WTC11 (cell line): ENCODE data around the gene SOCS4. TPM values are rescaled to one million over a fixed set of nuclear protein-coding genes. Genes with fewer than 3 reads are reported as not detected.
A peak's percentile ranks its signal among the peaks of the same experiment; 100 is the strongest.

ENCODE experiments used
- ATAC-seq: fragments of 200-7000 bp; cut with Tn5 transposase; 2 replicates; pipeline ENCODE4 v1.10.0; 2021; ENCODE audit warnings: mild to moderate bottlenecking, moderate library complexity
- CTCF ChIA-PET: fragments of 300-600 bp; sonication (Branson Sonifier 250); formaldehyde crosslinking; loops from one replicate; lab custom pipeline; 2021; ENCODE audit warnings: antibody characterized with exemption; lab: Charles Lee
- POLR2A ChIA-PET: fragments of 350-600 bp; sonication (Branson Sonifier 250); formaldehyde crosslinking; loops from one replicate; lab custom pipeline; 2021; ENCODE audit warnings: antibody characterized with exemption; lab: Charles Lee
- DNase-seq: peaks from one replicate; pipeline ENCODE4 v3.0.0; 2021; ENCODE audit warnings: low spot score
- H3K27ac Mint-ChIP-seq: 2 replicates; pipeline ENCODE4 v1.8.0; 2021; ENCODE audit warnings: mixed read lengths
- H3K27me3 Mint-ChIP-seq: 2 replicates; pipeline ENCODE4 v1.8.0; 2021; ENCODE audit warnings: low read depth, mild to moderate bottlenecking, moderate library complexity, mixed read lengths
- H3K36me3 Mint-ChIP-seq: 2 replicates; pipeline ENCODE4 v1.8.0; 2021; ENCODE audit warnings: mixed read lengths
- H3K4me1 Mint-ChIP-seq: 2 replicates; pipeline ENCODE4 v1.8.0; 2022; ENCODE audit warnings: mixed read lengths
- H3K4me3 Mint-ChIP-seq: 2 replicates; pipeline ENCODE4 v1.8.0; 2021; ENCODE audit warnings: mild to moderate bottlenecking, moderate library complexity, mixed read lengths
- H3K9me3 Mint-ChIP-seq: 2 replicates; pipeline ENCODE4 v1.8.0; 2021; ENCODE audit warnings: mixed read lengths
- CREB1 ChIP-seq: sonication (generic); formaldehyde crosslinking; IDR thresholded peaks from 2 replicates; pipeline ENCODE4 v1.8.0; 2023; ENCODE audit warnings: mild to moderate bottlenecking, missing genetic modification reagents
- EMX1 ChIP-seq: fragments of 250-450 bp; sonication (Bioruptor Pico); IDR thresholded peaks from 2 replicates; pipeline ENCODE4 v1.8.0; 2021; ENCODE audit warnings: mild to moderate bottlenecking
- FOXP1 ChIP-seq: sonication (generic); formaldehyde crosslinking; IDR thresholded peaks from 2 replicates; pipeline ENCODE4 v1.8.0; 2022; ENCODE audit warnings: missing genetic modification reagents, mild to moderate bottlenecking, moderate library complexity, borderline replicate concordance
- HMGA2 ChIP-seq: fragments of 250-450 bp; sonication (Bioruptor Pico); IDR thresholded peaks from 2 replicates; pipeline ENCODE4 v1.4.0; 2021; ENCODE audit warnings: mild to moderate bottlenecking, moderate library complexity
- NFE2L1 ChIP-seq: sonication (generic); formaldehyde crosslinking; IDR thresholded peaks from 2 replicates; pipeline ENCODE4 v1.8.1; 2023; ENCODE audit warnings: missing genetic modification reagents
- SP1 ChIP-seq: sonication (generic); formaldehyde crosslinking; conservative IDR thresholded peaks from 2 replicates; pipeline ENCODE4 v1.8.1; 2022; ENCODE audit warnings: missing genetic modification reagents
- TP53 ChIP-seq: sonication (generic); formaldehyde crosslinking; IDR thresholded peaks from 2 replicates; pipeline ENCODE4 v1.8.1; 2023; ENCODE audit warnings: mild to moderate bottlenecking, missing genetic modification reagents
- ZBTB21 ChIP-seq: sonication (generic); formaldehyde crosslinking; IDR thresholded peaks from 2 replicates; pipeline ENCODE4 v1.8.1; 2023; ENCODE audit warnings: mild to moderate bottlenecking, missing genetic modification reagents, borderline replicate concordance
- ZNF121 ChIP-seq: sonication (generic); formaldehyde crosslinking; IDR thresholded peaks from 2 replicates; pipeline ENCODE4 v1.8.0; 2023; ENCODE audit warnings: missing genetic modification reagents
- ZNF138 ChIP-seq: sonication (generic); formaldehyde crosslinking; conservative IDR thresholded peaks from 2 replicates; pipeline ENCODE4 v1.8.1; 2022; ENCODE audit warnings: mild to moderate bottlenecking, moderate library complexity, missing genetic modification reagents
- total RNA-seq: library from RNA; stranded (reverse); gene quantifications from 3 replicates; pipeline ENCODE4 v1.2.3, GENCODE V29; 2021
- TF ChIP-seq, protein P1 (sequence below): sonication (generic); formaldehyde crosslinking; IDR thresholded peaks from 2 replicates; pipeline ENCODE4 v1.8.1; 2022; ENCODE audit warnings: missing genetic modification reagents, borderline replicate concordance
- TF ChIP-seq, protein P2 (sequence below): sonication (generic); formaldehyde crosslinking; IDR thresholded peaks from 2 replicates; pipeline ENCODE4 v1.8.0; 2022; ENCODE audit warnings: mild to moderate bottlenecking, missing genetic modification reagents
- TF ChIP-seq, protein P3 (sequence below): sonication (generic); formaldehyde crosslinking; IDR thresholded peaks from 2 replicates; pipeline ENCODE4 v1.8.1; 2023; ENCODE audit warnings: mild to moderate bottlenecking, missing genetic modification reagents
- TF ChIP-seq, protein P4 (sequence below): sonication (generic); formaldehyde crosslinking; IDR thresholded peaks from 2 replicates; pipeline ENCODE4 v1.8.1; 2022; ENCODE audit warnings: low read depth, mild to moderate bottlenecking, moderate library complexity, missing genetic modification reagents, borderline replicate concordance
- TF ChIP-seq, protein P5 (sequence below): sonication (generic); formaldehyde crosslinking; IDR thresholded peaks from 2 replicates; pipeline ENCODE4 v1.8.1; 2023; ENCODE audit warnings: mild to moderate bottlenecking, missing genetic modification reagents
- TF ChIP-seq, protein P6 (sequence below): fragments of 250-450 bp; sonication (Bioruptor Pico); IDR thresholded peaks from 2 replicates; pipeline ENCODE4 v2.1.2; 2022; ENCODE audit warnings: mild to moderate bottlenecking, moderate library complexity
- TF ChIP-seq, protein P7 (sequence below): sonication (generic); formaldehyde crosslinking; IDR thresholded peaks from 2 replicates; pipeline ENCODE4 v1.8.1; 2023; ENCODE audit warnings: mild to moderate bottlenecking, missing genetic modification reagents, moderate library complexity
- TF ChIP-seq, protein P8 (sequence below): sonication (generic); formaldehyde crosslinking; IDR thresholded peaks from 2 replicates; pipeline ENCODE4 v1.8.1; 2023; ENCODE audit warnings: mild to moderate bottlenecking, missing genetic modification reagents, moderate library complexity
- TF ChIP-seq, protein P9 (sequence below): sonication (generic); formaldehyde crosslinking; IDR thresholded peaks from 2 replicates; pipeline ENCODE4 v1.8.0; 2023; ENCODE audit warnings: missing genetic modification reagents

SOCS4 gene
- total RNA-seq, 1 experiment from 2014 or later: 21.3 TPM

DNA sequence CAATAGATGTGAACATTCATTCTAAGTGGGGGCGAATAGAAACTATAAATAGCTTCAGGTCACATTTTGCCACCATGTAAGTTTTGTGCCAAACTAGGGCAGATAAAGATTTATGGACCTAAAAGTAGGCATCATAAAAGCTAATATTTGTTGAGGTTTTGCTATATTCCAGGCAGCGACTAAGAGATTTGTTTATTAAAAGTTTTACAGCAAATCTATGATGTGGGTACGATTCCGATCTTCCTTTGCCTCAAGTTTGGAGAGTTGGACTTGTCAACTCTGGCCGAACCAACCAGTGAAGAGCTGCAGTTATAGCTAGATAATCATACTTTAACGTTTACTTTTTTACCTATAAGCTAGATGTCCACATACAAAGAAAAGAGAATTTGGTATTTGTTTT, 26.0 kb downstream of the SOCS4 start (continued):
- TF ChIP-seq, protein P1, sequence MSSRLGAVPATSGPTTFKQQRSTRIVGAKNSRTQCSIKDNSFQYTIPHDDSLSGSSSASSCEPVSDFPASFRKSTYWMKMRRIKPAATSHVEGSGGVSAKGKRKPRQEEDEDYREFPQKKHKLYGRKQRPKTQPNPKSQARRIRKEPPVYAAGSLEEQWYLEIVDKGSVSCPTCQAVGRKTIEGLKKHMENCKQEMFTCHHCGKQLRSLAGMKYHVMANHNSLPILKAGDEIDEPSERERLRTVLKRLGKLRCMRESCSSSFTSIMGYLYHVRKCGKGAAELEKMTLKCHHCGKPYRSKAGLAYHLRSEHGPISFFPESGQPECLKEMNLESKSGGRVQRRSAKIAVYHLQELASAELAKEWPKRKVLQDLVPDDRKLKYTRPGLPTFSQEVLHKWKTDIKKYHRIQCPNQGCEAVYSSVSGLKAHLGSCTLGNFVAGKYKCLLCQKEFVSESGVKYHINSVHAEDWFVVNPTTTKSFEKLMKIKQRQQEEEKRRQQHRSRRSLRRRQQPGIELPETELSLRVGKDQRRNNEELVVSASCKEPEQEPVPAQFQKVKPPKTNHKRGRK (CRISPR knock-in tag): no peak
- TF ChIP-seq, all 79 proteins: peak for 0

DNA sequence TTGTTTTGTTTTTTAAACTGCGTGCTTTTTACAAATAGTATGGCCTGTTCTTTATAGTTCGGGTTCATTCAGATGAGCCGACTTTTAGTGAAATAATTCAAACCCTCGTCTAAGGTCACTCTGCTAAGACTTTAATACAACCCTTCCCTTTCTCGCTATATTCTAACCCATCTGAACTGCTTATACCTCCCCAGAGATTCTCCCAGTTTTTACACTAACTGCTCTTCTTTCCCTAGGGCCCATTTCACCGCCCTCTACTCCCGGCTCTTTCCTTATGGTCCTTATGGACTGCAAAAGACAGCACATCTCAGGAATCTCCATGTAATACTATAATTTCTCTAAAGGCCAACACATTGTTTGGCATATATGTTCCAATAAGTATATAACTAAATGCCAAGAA, 26.5 kb downstream of the SOCS4 start:
- no peaks in the 10 kb centered on the region for H3K9me3 Mint-ChIP-seq
- DNase-seq (no peak), ATAC-seq (no peak)
- H3K4me3 Mint-ChIP-seq: peak overlapping the region; percentile 93
- H3K27ac Mint-ChIP-seq: peak overlapping the region; percentile 98
- peaks cover 30% of the 10 kb centered on the region for H3K4me1 Mint-ChIP-seq
- H3K27me3 Mint-ChIP-seq: no peaks in the 10 kb centered on the region
- ChIA-PET POLR2A (interaction anchor here (0.6 to 3.1 kb wide), 2 partner anchors 27 to 219 kb away, joined by 3 to 44 read pairs; partner anchors contain the start of genes SOCS4 and WDHD1), CTCF (interaction anchor here (3.1 kb wide), 1 partner anchor 50 kb away, joined by 12 read pairs; no protein-coding TSS in a partner anchor)
- no peak for TF ChIP-seq CREB1
- TF ChIP-seq ZBTB21: no peak
- TF ChIP-seq, protein P2, sequence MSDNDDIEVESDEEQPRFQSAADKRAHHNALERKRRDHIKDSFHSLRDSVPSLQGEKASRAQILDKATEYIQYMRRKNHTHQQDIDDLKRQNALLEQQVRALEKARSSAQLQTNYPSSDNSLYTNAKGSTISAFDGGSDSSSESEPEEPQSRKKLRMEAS (CRISPR knock-in tag): no peak
- TF ChIP-seq EMX1 (CRISPR knock-in tag): no peak
- TF ChIP-seq ZNF121 (CRISPR knock-in tag): no peak
- TF ChIP-seq FOXP1 (CRISPR knock-in tag): no peak
- TF ChIP-seq, protein P3, sequence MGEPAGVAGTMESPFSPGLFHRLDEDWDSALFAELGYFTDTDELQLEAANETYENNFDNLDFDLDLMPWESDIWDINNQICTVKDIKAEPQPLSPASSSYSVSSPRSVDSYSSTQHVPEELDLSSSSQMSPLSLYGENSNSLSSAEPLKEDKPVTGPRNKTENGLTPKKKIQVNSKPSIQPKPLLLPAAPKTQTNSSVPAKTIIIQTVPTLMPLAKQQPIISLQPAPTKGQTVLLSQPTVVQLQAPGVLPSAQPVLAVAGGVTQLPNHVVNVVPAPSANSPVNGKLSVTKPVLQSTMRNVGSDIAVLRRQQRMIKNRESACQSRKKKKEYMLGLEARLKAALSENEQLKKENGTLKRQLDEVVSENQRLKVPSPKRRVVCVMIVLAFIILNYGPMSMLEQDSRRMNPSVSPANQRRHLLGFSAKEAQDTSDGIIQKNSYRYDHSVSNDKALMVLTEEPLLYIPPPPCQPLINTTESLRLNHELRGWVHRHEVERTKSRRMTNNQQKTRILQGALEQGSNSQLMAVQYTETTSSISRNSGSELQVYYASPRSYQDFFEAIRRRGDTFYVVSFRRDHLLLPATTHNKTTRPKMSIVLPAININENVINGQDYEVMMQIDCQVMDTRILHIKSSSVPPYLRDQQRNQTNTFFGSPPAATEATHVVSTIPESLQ (CRISPR knock-in tag): no peak
- TF ChIP-seq, protein P4, sequence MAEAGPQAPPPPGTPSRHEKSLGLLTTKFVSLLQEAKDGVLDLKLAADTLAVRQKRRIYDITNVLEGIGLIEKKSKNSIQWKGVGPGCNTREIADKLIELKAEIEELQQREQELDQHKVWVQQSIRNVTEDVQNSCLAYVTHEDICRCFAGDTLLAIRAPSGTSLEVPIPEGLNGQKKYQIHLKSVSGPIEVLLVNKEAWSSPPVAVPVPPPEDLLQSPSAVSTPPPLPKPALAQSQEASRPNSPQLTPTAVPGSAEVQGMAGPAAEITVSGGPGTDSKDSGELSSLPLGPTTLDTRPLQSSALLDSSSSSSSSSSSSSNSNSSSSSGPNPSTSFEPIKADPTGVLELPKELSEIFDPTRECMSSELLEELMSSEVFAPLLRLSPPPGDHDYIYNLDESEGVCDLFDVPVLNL: no peak
- TF ChIP-seq ZNF138 (CRISPR knock-in tag): no peak
- TF ChIP-seq, protein P5, sequence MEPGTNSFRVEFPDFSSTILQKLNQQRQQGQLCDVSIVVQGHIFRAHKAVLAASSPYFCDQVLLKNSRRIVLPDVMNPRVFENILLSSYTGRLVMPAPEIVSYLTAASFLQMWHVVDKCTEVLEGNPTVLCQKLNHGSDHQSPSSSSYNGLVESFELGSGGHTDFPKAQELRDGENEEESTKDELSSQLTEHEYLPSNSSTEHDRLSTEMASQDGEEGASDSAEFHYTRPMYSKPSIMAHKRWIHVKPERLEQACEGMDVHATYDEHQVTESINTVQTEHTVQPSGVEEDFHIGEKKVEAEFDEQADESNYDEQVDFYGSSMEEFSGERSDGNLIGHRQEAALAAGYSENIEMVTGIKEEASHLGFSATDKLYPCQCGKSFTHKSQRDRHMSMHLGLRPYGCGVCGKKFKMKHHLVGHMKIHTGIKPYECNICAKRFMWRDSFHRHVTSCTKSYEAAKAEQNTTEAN (CRISPR knock-in tag): no peak
- TF ChIP-seq, protein P6, sequence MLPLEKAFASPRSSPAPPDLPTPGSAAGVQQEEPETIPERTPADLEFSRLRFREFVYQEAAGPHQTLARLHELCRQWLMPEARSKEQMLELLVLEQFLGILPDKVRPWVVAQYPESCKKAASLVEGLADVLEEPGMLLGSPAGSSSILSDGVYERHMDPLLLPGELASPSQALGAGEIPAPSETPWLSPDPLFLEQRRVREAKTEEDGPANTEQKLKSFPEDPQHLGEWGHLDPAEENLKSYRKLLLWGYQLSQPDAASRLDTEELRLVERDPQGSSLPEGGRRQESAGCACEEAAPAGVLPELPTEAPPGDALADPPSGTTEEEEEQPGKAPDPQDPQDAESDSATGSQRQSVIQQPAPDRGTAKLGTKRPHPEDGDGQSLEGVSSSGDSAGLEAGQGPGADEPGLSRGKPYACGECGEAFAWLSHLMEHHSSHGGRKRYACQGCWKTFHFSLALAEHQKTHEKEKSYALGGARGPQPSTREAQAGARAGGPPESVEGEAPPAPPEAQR (CRISPR knock-in tag): no peak
- TF ChIP-seq HMGA2 (CRISPR knock-in tag): no peak
- no peak for TF ChIP-seq TP53 (CRISPR knock-in tag)
- no peak for TF ChIP-seq SP1
- TF ChIP-seq, protein P7, sequence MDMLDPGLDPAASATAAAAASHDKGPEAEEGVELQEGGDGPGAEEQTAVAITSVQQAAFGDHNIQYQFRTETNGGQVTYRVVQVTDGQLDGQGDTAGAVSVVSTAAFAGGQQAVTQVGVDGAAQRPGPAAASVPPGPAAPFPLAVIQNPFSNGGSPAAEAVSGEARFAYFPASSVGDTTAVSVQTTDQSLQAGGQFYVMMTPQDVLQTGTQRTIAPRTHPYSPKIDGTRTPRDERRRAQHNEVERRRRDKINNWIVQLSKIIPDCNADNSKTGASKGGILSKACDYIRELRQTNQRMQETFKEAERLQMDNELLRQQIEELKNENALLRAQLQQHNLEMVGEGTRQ (CRISPR knock-in tag): no peak
- TF ChIP-seq, protein P8, sequence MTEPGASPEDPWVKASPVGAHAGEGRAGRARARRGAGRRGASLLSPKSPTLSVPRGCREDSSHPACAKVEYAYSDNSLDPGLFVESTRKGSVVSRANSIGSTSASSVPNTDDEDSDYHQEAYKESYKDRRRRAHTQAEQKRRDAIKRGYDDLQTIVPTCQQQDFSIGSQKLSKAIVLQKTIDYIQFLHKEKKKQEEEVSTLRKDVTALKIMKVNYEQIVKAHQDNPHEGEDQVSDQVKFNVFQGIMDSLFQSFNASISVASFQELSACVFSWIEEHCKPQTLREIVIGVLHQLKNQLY (CRISPR knock-in tag): no peak
- TF ChIP-seq, protein P9, sequence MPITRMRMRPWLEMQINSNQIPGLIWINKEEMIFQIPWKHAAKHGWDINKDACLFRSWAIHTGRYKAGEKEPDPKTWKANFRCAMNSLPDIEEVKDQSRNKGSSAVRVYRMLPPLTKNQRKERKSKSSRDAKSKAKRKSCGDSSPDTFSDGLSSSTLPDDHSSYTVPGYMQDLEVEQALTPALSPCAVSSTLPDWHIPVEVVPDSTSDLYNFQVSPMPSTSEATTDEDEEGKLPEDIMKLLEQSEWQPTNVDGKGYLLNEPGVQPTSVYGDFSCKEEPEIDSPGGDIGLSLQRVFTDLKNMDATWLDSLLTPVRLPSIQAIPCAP: no peak
- TF ChIP-seq NFE2L1 (CRISPR knock-in tag): no peak
- H3K36me3 Mint-ChIP-seq: peaks cover 16% of the 10 kb centered on the region
